CD4-positive, alpha-beta T cell treated with Interleukin-6 at 100 ng/mL for 8 hours (primary cell): Measurements from ENCODE around the gene MTTP.

ENCODE experiments used
- DNase-seq: peaks from one replicate; pipeline ENCODE4 v3.0.0-alpha.2; 2020; ENCODE audit warnings: mixed read lengths, low spot score

The MTTP gene

DNA sequence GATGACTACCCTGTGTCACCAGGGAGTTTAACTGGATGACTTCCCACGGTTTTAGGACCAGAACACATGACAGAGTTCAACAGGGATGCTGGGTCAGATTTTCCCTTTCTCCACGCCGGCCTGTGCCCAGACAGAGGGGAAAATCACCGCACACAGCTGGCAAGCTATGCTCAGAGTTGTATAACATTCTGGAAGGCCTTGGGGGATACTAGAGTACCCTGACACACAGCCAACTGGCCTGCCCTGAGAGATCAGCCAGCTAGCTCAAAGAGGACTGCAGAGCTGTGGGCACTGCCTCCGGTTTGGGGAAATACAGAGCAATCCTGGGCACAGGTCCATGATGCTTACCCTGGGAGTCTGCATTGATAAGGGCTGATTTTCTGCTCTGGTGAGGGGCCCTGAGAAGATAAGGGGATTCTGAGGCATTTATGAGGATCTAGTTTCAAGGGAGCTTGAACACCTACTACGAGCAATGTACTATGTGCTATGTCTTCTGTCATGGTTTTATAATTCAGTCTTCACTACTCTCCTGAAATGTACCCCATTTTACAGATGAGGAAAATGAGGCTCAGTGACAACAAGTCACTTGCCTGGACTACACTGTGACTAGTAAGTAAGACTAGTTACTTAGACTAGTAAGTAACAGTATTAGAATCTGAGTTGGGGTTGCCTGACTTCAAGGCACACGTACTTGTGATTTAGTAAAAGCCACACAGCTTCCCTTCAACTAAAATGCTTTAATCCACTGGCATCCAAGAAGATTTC lies 68.3 kb downstream of the MTTP start:
- DNase-seq: no peak

DNA sequence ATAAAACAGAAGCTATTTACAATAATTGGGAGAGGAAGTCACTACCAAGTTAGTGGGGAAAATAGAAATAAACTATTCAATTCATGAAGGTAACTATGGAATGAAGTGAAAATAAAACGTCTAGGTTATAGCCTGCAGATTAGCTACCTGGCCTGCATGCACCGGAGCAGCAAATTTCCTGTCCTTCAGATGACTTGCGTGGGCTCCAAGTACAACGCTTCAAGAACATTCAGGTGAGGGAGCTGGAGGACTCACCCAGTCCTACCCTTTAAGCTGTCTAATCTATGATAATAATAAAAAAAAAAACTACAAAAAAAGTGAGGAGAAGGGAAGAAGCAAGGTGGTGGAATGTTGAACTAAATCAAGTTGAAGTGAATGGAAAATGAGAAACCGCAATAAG lies 69.8 kb downstream of the MTTP start:
- DNase-seq: no peak

GRCh38 chr4:99645036-99645435 lies 70.4 kb downstream of the MTTP start:
- DNase-seq: no peak

- no peak for DNase-seq
Measured at GRCh38 chr4:99645638-99646037, 71.0 kb downstream of the MTTP start.

DNA sequence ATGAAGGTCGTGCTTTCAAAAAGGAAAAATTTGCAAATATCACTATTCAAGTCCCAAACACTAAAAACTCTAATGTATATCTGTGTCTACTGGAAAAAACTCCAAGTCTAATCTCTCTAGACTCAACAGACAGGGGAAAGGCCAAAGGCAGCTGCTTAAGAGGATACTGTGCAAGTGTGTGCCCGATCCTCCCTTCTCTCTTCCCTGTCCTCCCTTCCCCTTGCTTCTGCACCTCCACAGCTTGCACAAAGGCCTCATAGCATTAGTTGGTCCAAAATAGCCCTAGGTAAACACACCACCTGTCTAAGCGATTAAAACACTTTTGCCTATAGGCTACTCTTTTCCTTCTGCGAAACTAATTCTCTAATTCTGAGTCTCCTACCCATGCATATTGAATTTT lies 72.4 kb downstream of the MTTP start:
- DNase-seq: no peak

DNA sequence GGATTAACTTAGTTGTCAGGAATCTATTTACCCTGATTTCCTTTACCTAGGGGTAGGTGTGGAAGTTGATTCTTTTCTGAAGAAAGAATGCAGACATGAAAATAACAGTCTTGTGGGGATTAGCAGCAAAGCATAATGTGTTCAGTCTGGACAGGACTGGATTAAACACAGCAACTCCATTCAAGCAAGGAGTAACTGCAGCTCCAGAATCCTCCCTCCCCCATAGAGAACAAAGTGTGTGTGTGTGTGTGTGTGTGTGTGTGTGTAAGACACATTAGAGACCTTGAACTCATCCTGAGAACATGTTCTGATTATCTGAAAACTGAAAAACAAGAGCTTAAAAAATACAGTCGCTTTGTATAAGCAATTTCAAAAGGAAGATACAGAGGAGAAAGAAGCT lies 73.7 kb downstream of the MTTP start:
- no peak for DNase-seq

- no peak for DNase-seq
Measured at GRCh38 chr4:99649208-99649607, 74.6 kb downstream of the MTTP start.

DNA sequence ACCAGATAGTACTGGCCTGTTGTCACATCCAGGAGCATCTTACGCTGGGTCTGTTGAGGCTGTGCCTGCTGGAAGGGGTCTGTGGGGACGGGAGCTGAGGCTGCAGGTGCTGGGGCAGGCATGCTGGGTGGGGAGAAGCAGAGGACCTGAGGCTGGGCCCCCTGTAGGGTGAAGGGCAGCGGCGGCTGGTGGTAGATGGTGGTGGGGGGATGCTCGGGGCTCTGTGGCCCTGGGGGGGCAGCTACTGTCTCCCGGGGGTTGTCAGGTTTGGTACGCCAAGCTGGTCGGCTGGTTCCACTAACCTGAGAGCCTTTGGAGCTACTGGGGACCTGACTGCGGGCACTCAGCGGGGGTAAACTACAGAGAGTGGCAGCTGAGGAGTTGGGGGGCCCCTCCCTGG lies 75.2 kb downstream of the MTTP start:
- no peak for DNase-seq

DNA sequence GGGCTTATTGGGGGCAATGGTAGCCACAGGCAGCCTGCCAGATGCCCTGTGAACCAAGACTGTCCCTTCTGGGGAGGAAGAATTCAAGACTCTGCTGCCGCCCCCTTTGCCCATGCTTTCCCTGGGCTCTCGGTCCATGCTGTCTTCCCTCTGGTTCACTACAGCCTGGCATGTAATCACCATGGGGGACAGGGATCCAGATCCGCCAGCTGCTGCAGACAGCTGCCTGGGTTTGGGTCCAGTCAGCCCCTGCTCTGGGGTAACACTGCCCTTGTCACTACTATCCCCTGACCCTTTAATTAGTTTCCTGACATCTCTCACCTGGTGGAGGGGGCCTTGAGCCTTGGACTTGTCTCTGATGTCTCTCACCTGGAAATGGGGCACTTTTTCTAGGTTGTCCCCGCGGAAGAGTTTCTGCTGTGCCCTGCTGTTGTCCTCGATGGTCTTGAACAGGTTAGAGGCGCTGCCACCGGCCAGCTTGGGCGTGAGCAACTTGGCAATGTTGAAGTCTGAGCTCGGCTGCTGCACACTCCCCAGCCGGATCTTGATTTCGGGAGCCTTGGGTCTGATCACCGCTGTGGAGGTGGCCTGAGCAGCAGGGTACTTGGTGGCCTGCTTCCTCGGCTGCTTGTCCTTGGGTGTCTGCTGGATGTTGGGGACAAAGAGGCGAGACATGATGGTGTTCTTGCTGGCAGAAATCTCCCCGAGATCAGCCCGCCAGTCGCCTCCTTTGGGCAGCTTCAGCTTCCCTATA lies 76.6 kb downstream of the MTTP start:
- no peak for DNase-seq

DNA sequence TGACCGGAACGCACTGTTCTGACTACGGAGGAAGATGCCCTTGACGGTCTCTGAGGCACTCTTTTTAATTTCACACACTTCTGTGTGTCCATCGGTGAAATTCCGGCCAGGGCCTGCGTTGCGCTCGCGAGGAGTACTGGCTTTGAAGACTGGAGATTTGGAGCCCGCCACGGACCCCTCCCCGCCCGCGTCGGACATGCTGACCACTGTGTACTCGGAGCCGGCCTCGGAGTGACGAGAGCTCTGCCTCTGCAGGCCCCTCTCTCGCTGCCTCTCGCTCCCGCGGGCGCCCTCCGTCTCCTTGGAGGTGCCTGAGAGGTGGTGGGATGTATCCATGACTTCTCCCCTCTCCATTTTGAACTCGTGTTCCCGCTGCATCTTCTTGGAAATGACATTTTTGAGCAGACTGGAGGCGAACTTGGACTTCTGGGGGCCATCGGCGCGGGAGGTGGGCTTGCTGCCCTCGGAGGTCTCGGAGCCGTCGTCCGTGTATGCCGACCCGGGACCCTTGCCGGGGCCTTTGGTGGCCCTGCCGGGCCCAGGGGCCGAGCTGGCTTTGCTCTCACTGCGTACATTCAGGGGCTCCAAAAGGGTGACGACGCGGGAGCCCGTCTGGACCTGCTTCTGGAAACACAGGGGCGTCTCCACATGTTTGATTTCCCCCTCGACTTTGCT lies 77.3 kb downstream of the MTTP start:
- DNase-seq: no peak

GRCh38 chr4:99652596-99653436 lies 78.2 kb downstream of the MTTP start:
- DNase-seq: no peak

GRCh38 chr4:99653916-99654315 lies 79.3 kb downstream of the MTTP start:
- DNase-seq: no peak

- no peak for DNase-seq
Measured at GRCh38 chr4:99654361-99654761, 79.7 kb downstream of the MTTP start.

GRCh38 chr4:99655308-99656081 lies 80.9 kb downstream of the MTTP start:
- DNase-seq: no peak

- DNase-seq: no peak
Measured at GRCh38 chr4:99657798-99658197, 83.2 kb downstream of the MTTP start, which contains the start of gene C4orf54. C4orf54 (minus strand) TSS chr4:99657828; CDS start chr4:99654648, 3,180 bp downstream.

DNA sequence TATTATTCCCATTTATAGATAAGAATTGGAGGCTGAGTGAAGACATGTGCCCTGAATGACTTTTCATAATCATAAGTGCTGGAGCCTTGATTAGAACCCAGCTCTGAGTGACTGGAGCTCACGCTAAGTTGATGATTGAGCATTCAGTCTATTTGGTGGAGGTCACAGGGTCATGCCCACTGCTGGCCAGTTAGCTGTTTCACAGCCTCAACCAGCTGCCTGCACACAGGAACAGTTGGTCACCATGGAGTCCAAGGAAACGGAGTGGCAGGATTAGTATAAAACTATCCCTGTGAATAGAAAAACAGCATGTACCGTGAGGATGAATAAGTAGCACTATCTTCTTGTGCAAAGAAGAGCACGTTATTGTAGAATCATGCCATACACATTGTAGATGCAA lies 84.0 kb downstream of the MTTP start:
- DNase-seq: no peak

GRCh38 chr4:99661907-99662306 lies 87.3 kb downstream of the MTTP start:
- no peak for DNase-seq

GRCh38 chr4:99664716-99665115 lies 90.1 kb downstream of the MTTP start:
- no peak for DNase-seq

DNA sequence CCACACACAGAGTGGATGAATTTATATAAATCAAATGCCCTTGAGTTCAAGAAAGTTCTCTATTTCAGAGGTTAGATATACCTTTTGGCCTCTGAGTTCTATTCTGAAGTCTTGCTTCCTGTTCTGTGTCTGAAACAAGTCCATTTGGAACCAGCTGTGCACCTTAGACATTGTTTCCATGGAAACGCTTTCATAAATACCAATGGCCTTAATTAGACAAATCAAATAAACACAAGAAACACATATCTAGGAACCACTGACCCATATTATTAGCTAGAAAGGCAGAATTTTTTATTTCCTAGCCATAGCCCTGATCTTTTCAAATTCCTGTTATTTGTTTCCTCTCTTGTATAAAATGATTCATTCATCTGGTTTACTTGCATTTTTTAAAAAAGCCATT lies 91.4 kb downstream of the MTTP start:
- DNase-seq: no peak

- DNase-seq: no peak
Measured at GRCh38 chr4:99668472-99668871, 93.8 kb downstream of the MTTP start.

GRCh38 chr4:99669084-99669483 lies 94.5 kb downstream of the MTTP start:
- DNase-seq: no peak
